Activated naive CD4-positive, alpha-beta T cell treated with anti-CD3 and anti-CD28 coated beads for 36 hours (primary cell): ENCODE measurements around the gene EAF1. TPM values are rescaled to one million over a fixed set of nuclear protein-coding genes. Genes with fewer than 3 reads are reported as not detected.
"Not testable (repeated sequence)": the region's sequence is repeated elsewhere in the genome, so short reads cannot be mapped to it uniquely, and the experiment has no call there.

Experiments
- CTCF ChIA-PET: fragments of 350-600 bp; sonication (Branson Sonifier 250); formaldehyde crosslinking; loops from one replicate; lab custom pipeline; 2021; ENCODE audit warnings: antibody characterized with exemption; lab: Charles Lee
- DNase-seq: peaks from one replicate; pipeline ENCODE4 v3.0.0-alpha.2; 2020
- H3K27ac Mint-ChIP-seq: one replicate; pipeline ENCODE4 v1.8.0; 2021; ENCODE audit warnings: mild to moderate bottlenecking, mixed read lengths
- H3K27me3 Mint-ChIP-seq: one replicate; pipeline ENCODE4 v1.8.0; 2021; ENCODE audit warnings: low read depth, mixed read lengths
- H3K36me3 Mint-ChIP-seq: one replicate; pipeline ENCODE4 v1.8.0; 2021; ENCODE audit warnings: low read depth, mixed read lengths
- H3K4me1 Mint-ChIP-seq: one replicate; pipeline ENCODE4 v1.8.0; 2021; ENCODE audit warnings: low read depth, mixed read lengths
- H3K4me3 Mint-ChIP-seq: one replicate; pipeline ENCODE4 v1.8.0; 2021; ENCODE audit warnings: mild to moderate bottlenecking, moderate library complexity, mixed read lengths
- H3K9me3 Mint-ChIP-seq: one replicate; pipeline ENCODE4 v1.8.0; 2021; ENCODE audit warnings: mixed read lengths
- intact Hi-C: fragments of 100-400 bp; cut with micrococcal nuclease; formaldehyde crosslinking; loops from one replicate; pipeline ENCODE4 v1.15.1; 2023
- total RNA-seq, 2 experiments: library from RNA; stranded (reverse); gene quantifications; one replicate each; pipeline ENCODE4 v1.2.3, GENCODE V29; 2021

The EAF1 gene
- total RNA-seq, 2 experiments from 2014 or later = 19.5 to 20.6 TPM

- H3K4me3 Mint-ChIP-seq, intact Hi-C loops, H3K9me3 Mint-ChIP-seq: not testable (repeated sequence)
These were observed 39.1 kb upstream of the EAF1 start for GRCh38 chr3:15388335-15388734.

GRCh38 chr3:15390460-15390859 is 36.9 kb upstream of the EAF1 start:
- H3K9me3 Mint-ChIP-seq = peaks cover 6% of the 10 kb centered on the region
- CTCF ChIA-PET = no interaction called here
- H3K27ac Mint-ChIP-seq = no peak overlapping the region
- H3K4me1 Mint-ChIP-seq = no peaks in the 10 kb centered on the region
- intact Hi-C loops = no loop called here
- H3K36me3 Mint-ChIP-seq = no peaks in the 10 kb centered on the region
- H3K27me3 Mint-ChIP-seq = no peaks in the 10 kb centered on the region
- no peak for DNase-seq
- H3K4me3 Mint-ChIP-seq = no peak overlapping the region

More at GRCh38 chr3:15388335-15388734, 39.1 kb upstream of the EAF1 start:
- not testable (repeated sequence) for H3K27ac Mint-ChIP-seq, H3K27me3 Mint-ChIP-seq, H3K4me1 Mint-ChIP-seq, H3K36me3 Mint-ChIP-seq, DNase-seq
- CTCF ChIA-PET = interaction anchor here (0.7 to 1.7 kb wide), 4 partner anchors 9 to 168 kb away, joined by 3 to 7 read pairs (median 4); no protein-coding TSS in a partner anchor

GRCh38 chr3:15391007-15391406 is 36.4 kb upstream of the EAF1 start:
- CTCF ChIA-PET = no interaction called here
- no peaks in the 10 kb centered on the region for H3K27me3 Mint-ChIP-seq
- H3K9me3 Mint-ChIP-seq = peaks cover 2% of the 10 kb centered on the region

GRCh38 chr3:15393252-15393651 is 34.1 kb upstream of the EAF1 start:
- H3K4me1 Mint-ChIP-seq, H3K27ac Mint-ChIP-seq, H3K36me3 Mint-ChIP-seq, H3K27me3 Mint-ChIP-seq, H3K4me3 Mint-ChIP-seq, DNase-seq, intact Hi-C loops, CTCF ChIA-PET, H3K9me3 Mint-ChIP-seq: not testable (repeated sequence)

More at GRCh38 chr3:15391007-15391406, 36.4 kb upstream of the EAF1 start:
- intact Hi-C loops = no loop called here
- Mint-ChIP-seq H3K27ac (no peak overlapping the region), H3K4me1 (no peaks in the 10 kb centered on the region), H3K4me3 (no peak overlapping the region), H3K36me3 (no peaks in the 10 kb centered on the region)
- DNase-seq = no peak

GRCh38 chr3:15398731-15399133 is 28.7 kb upstream of the EAF1 start:
- CTCF ChIA-PET = interaction anchor here (0.6 to 1.6 kb wide), 4 partner anchors 8 to 131 kb away, joined by 3 to 11 read pairs (median 3); no protein-coding TSS in a partner anchor
- H3K4me3 Mint-ChIP-seq, H3K36me3 Mint-ChIP-seq, H3K27me3 Mint-ChIP-seq, H3K9me3 Mint-ChIP-seq, H3K4me1 Mint-ChIP-seq, H3K27ac Mint-ChIP-seq, intact Hi-C loops, DNase-seq: not testable (repeated sequence)

- no peaks in the 10 kb centered on the region for H3K9me3 Mint-ChIP-seq
- no peaks in the 10 kb centered on the region for H3K27me3 Mint-ChIP-seq
- DNase-seq = no peak
- CTCF ChIA-PET = interaction anchor here (1.0 to 1.2 kb wide), 4 partner anchors 47 to 132 kb away, joined by 3 read pairs; partner anchors contain the start of gene SH3BP5
- peaks cover 9% of the 10 kb centered on the region for H3K4me1 Mint-ChIP-seq
- H3K36me3 Mint-ChIP-seq = no peaks in the 10 kb centered on the region
- no peak overlapping the region for H3K27ac Mint-ChIP-seq
- intact Hi-C loops = no loop called here
- H3K4me3 Mint-ChIP-seq = no peak overlapping the region
These were observed 27.4 kb upstream of the EAF1 start for GRCh38 chr3:15399970-15400369.

GRCh38 chr3:15401936-15402335 is 25.5 kb upstream of the EAF1 start:
- no peaks in the 10 kb centered on the region for H3K9me3 Mint-ChIP-seq
- peaks cover 9% of the 10 kb centered on the region for H3K4me1 Mint-ChIP-seq
- H3K36me3 Mint-ChIP-seq = no peaks in the 10 kb centered on the region
- CTCF ChIA-PET = interaction anchor here (0.6 to 7.2 kb wide), 3 partner anchors 27 to 195 kb away, joined by 3 to 115 read pairs (median 3); no protein-coding TSS in a partner anchor
- no peak overlapping the region for H3K27ac Mint-ChIP-seq
- DNase-seq = no peak
- H3K4me3 Mint-ChIP-seq = no peak overlapping the region
- intact Hi-C loops = no loop called here
- no peaks in the 10 kb centered on the region for H3K27me3 Mint-ChIP-seq

- DNase-seq = no peak
- H3K4me1 Mint-ChIP-seq = peaks cover 9% of the 10 kb centered on the region
- H3K27ac Mint-ChIP-seq = no peak overlapping the region
- H3K4me3 Mint-ChIP-seq = no peak overlapping the region
- no peaks in the 10 kb centered on the region for H3K27me3 Mint-ChIP-seq
- CTCF ChIA-PET = interaction anchor here (7.2 kb wide), 1 partner anchor 137 kb away, joined by 115 read pairs; no protein-coding TSS in a partner anchor
- intact Hi-C loops = no loop called here
- H3K36me3 Mint-ChIP-seq = no peaks in the 10 kb centered on the region
- no peaks in the 10 kb centered on the region for H3K9me3 Mint-ChIP-seq
These were observed 23.9 kb upstream of the EAF1 start for GRCh38 chr3:15403495-15403894.

- Mint-ChIP-seq H3K4me3 (no peak overlapping the region), H3K27ac (no peak overlapping the region), H3K9me3 (no peaks in the 10 kb centered on the region), H3K27me3 (no peaks in the 10 kb centered on the region), H3K4me1 (peaks cover 9% of the 10 kb centered on the region), H3K36me3 (no peaks in the 10 kb centered on the region)
- intact Hi-C loops = loop anchor here (2.0 kb wide), 3 partner anchors 25 to 295 kb away; no protein-coding TSS in a partner anchor
- CTCF ChIA-PET = interaction anchor here (1.9 to 7.2 kb wide), 3 partner anchors 27 to 144 kb away, joined by 5 to 115 read pairs (median 5); no protein-coding TSS in a partner anchor
- no peak for DNase-seq
These were observed 23.4 kb upstream of the EAF1 start for GRCh38 chr3:15403965-15404364.

- intact Hi-C loops = loop anchor here (1.0 to 2.0 kb wide), 5 partner anchors 26 to 296 kb away; no protein-coding TSS in a partner anchor
- no peaks in the 10 kb centered on the region for H3K27me3 Mint-ChIP-seq
- CTCF ChIA-PET = interaction anchor here (0.5 to 7.2 kb wide), 28 partner anchors 15 to 397 kb away, joined by 3 to 115 read pairs (median 4); partner anchors contain the start of genes CAPN7 and SH3BP5
- no peak overlapping the region for H3K4me3 Mint-ChIP-seq
- H3K36me3 Mint-ChIP-seq = no peaks in the 10 kb centered on the region
- H3K4me1 Mint-ChIP-seq = peaks cover 9% of the 10 kb centered on the region
- no peak for DNase-seq
- no peak overlapping the region for H3K27ac Mint-ChIP-seq
- no peaks in the 10 kb centered on the region for H3K9me3 Mint-ChIP-seq
These were observed 22.6 kb upstream of the EAF1 start for GRCh38 chr3:15404767-15405166.

- Mint-ChIP-seq H3K9me3 (no peaks in the 10 kb centered on the region), H3K4me3 (no peak overlapping the region), H3K36me3 (no peaks in the 10 kb centered on the region), H3K4me1 (peaks cover 1% of the 10 kb centered on the region), H3K27ac (no peak overlapping the region), H3K27me3 (no peaks in the 10 kb centered on the region)
- CTCF ChIA-PET = interaction anchor here (0.6 to 7.2 kb wide), 30 partner anchors 13 to 396 kb away, joined by 3 to 115 read pairs (median 4); partner anchors contain the start of genes CAPN7 and SH3BP5
- peak; percentile 10 for DNase-seq
- intact Hi-C loops = loop anchor here (1.0 to 2.0 kb wide), 5 partner anchors 27 to 297 kb away; no protein-coding TSS in a partner anchor
These were observed 21.8 kb upstream of the EAF1 start for GRCh38 chr3:15405448-15406050.

- intact Hi-C loops = no loop called here
- CTCF ChIA-PET = interaction anchor here (3.1 to 7.2 kb wide), 2 partner anchors 143 to 207 kb away, joined by 29 to 115 read pairs; no protein-coding TSS in a partner anchor
- Mint-ChIP-seq H3K9me3 (no peaks in the 10 kb centered on the region), H3K27ac (no peak overlapping the region), H3K4me3 (no peak overlapping the region), H3K27me3 (no peaks in the 10 kb centered on the region), H3K4me1 (no peaks in the 10 kb centered on the region), H3K36me3 (peaks cover 10% of the 10 kb centered on the region)
- no peak for DNase-seq
These were observed 18.2 kb upstream of the EAF1 start for GRCh38 chr3:15409239-15409638.
